ENCODE measurements around the gene ZNF669. TPM values are rescaled to one million over a fixed set of nuclear protein-coding genes. Genes with fewer than 3 reads are reported as not detected.
"Not testable (repeated sequence)": the region's sequence is repeated elsewhere in the genome, so short reads cannot be mapped to it uniquely, and the experiment has no call there.

The ZNF669 gene
- 6.7 TPM for total RNA-seq

- ATAC-seq = peak; percentile 100
- DNase-seq (ENCODE audit: low spot score) = peak; percentile 98
- intact Hi-C loops (cut with DNase I) = no loop called here
Observed at GRCh38 chr1:247103859-247104591, at the start of gene ZNF669. Gene ZNF669, minus strand, starts transcription at chr1:247104356. Its CDS starts 157 bp downstream, at chr1:247104199.

- intact Hi-C loops (cut with DNase I) = no loop called here
- no peak for DNase-seq (ENCODE audit: low spot score)
- ATAC-seq = no peak
Observed at GRCh38 chr1:247147781-247148180, 43.6 kb upstream of the ZNF669 start.

- ATAC-seq; DNase-seq (ENCODE audit: low spot score); intact Hi-C loops (cut with DNase I): not testable (repeated sequence)
Observed at GRCh38 chr1:247147120-247147519, 43.0 kb upstream of the ZNF669 start.

- DNase-seq (ENCODE audit: low spot score) (no peak), ATAC-seq (no peak)
- intact Hi-C loops (cut with DNase I) = no loop called here
Observed at GRCh38 chr1:247146671-247147070, 42.5 kb upstream of the ZNF669 start.

- ATAC-seq = no peak
- DNase-seq (ENCODE audit: low spot score) = no peak
- intact Hi-C loops (cut with DNase I) = no loop called here
Observed at GRCh38 chr1:247145279-247145678, 41.1 kb upstream of the ZNF669 start.

- intact Hi-C loops (cut with DNase I); ATAC-seq: not testable (repeated sequence)
Observed at GRCh38 chr1:247139557-247139956, 35.4 kb upstream of the ZNF669 start.

GRCh38 chr1:247131236-247131635 lies 27.1 kb upstream of the ZNF669 start:
- DNase-seq (ENCODE audit: low spot score) = no peak
- intact Hi-C loops (cut with DNase I) = no loop called here

More at GRCh38 chr1:247139557-247139956, 35.4 kb upstream of the ZNF669 start:
- DNase-seq (ENCODE audit: low spot score) = not testable (repeated sequence)

GRCh38 chr1:247127519-247128282 lies 23.5 kb upstream of the ZNF669 start:
- DNase-seq (ENCODE audit: low spot score); intact Hi-C loops (cut with DNase I); ATAC-seq: not testable (repeated sequence)

More at GRCh38 chr1:247131236-247131635, 27.1 kb upstream of the ZNF669 start:
- no peak for ATAC-seq

GRCh38 chr1:247126601-247127000 lies 22.4 kb upstream of the ZNF669 start:
- intact Hi-C loops (cut with DNase I); DNase-seq (ENCODE audit: low spot score): not testable (repeated sequence)
- peak; percentile 62 for ATAC-seq

GRCh38 chr1:247126166-247126565 lies 22.0 kb upstream of the ZNF669 start:
- intact Hi-C loops (cut with DNase I); DNase-seq (ENCODE audit: low spot score): not testable (repeated sequence)
- ATAC-seq = peak; percentile 100

- ATAC-seq (no peak), DNase-seq (ENCODE audit: low spot score) (no peak)
- intact Hi-C loops (cut with DNase I) = no loop called here
Observed at GRCh38 chr1:247121382-247121781, 17.2 kb upstream of the ZNF669 start.

- ATAC-seq; intact Hi-C loops (cut with DNase I): not testable (repeated sequence)
Observed at GRCh38 chr1:247120408-247120668, 16.2 kb upstream of the ZNF669 start.

GRCh38 chr1:247119600-247120407 lies 15.6 kb upstream of the ZNF669 start:
- no peak for DNase-seq (ENCODE audit: low spot score)
- intact Hi-C loops (cut with DNase I) = no loop called here
- no peak for ATAC-seq

More at GRCh38 chr1:247120408-247120668, 16.2 kb upstream of the ZNF669 start:
- not testable (repeated sequence) for DNase-seq (ENCODE audit: low spot score)

- ATAC-seq (peak; percentile 34), DNase-seq (ENCODE audit: low spot score) (no peak)
- intact Hi-C loops (cut with DNase I) = no loop called here
Observed at GRCh38 chr1:247118946-247119446, 14.8 kb upstream of the ZNF669 start.

- no peak for ATAC-seq
Observed at GRCh38 chr1:247115545-247115944, 11.4 kb upstream of the ZNF669 start.

GRCh38 chr1:247115141-247115510 lies 11.0 kb upstream of the ZNF669 start:
- no peak for DNase-seq (ENCODE audit: low spot score)
- intact Hi-C loops (cut with DNase I) = no loop called here
- ATAC-seq = no peak

More at GRCh38 chr1:247115545-247115944, 11.4 kb upstream of the ZNF669 start:
- no peak for DNase-seq (ENCODE audit: low spot score)
- intact Hi-C loops (cut with DNase I) = no loop called here

GRCh38 chr1:247114351-247115140 lies 10.4 kb upstream of the ZNF669 start:
- intact Hi-C loops (cut with DNase I) = no loop called here
- no peak for DNase-seq (ENCODE audit: low spot score)
- no peak for ATAC-seq

- no peak for ATAC-seq
- DNase-seq (ENCODE audit: low spot score) = no peak
- intact Hi-C loops (cut with DNase I) = no loop called here
Observed at GRCh38 chr1:247113733-247114271, 9.6 kb upstream of the ZNF669 start.

Data from sciatic nerve (tissue), 2 donors.